ENCODE measurements around the gene ADAM12. TPM values are rescaled to one million over a fixed set of nuclear protein-coding genes. Genes with fewer than 3 reads are reported as not detected.

Gene ADAM12
- total and polyA plus RNA-seq, 4 donors, result 0.03 to 0.33 (median 0.19) TPM

GRCh38 chr10:126222736-126223511 lies 165.4 kb downstream of the ADAM12 start (continued):
- TF ChIP-seq, protein P1, sequence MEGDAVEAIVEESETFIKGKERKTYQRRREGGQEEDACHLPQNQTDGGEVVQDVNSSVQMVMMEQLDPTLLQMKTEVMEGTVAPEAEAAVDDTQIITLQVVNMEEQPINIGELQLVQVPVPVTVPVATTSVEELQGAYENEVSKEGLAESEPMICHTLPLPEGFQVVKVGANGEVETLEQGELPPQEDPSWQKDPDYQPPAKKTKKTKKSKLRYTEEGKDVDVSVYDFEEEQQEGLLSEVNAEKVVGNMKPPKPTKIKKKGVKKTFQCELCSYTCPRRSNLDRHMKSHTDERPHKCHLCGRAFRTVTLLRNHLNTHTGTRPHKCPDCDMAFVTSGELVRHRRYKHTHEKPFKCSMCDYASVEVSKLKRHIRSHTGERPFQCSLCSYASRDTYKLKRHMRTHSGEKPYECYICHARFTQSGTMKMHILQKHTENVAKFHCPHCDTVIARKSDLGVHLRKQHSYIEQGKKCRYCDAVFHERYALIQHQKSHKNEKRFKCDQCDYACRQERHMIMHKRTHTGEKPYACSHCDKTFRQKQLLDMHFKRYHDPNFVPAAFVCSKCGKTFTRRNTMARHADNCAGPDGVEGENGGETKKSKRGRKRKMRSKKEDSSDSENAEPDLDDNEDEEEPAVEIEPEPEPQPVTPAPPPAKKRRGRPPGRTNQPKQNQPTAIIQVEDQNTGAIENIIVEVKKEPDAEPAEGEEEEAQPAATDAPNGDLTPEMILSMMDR (IDR thresholded peaks at IDR 0.05; ENCODE audit: low read depth, low read length, missing input control), result no peak

- no peak overlapping the region for H3K9ac ChIP-seq (ENCODE audit: low read depth in 1 of 2, low read length in 2 of 2)
- H3K27ac ChIP-seq (ENCODE audit: low read depth in 1 of 2, low read length in 2 of 2), result no peak overlapping the region
- DNase-seq (ENCODE audit: low spot score), result no peak
- H3K4me1 ChIP-seq (ENCODE audit: control insufficient read depth in 4 of 4, insufficient read depth in 4 of 4, low read length in 3 of 4), result no peaks in the 10 kb centered on the region
- WGBS, result 84% methylated on average over 5 of the region's 5 CpGs
- TF ChIP-seq EGR1 (IDR thresholded peaks at IDR 0.05; ENCODE audit: low read depth in 2 of 2), result no peak
- TF ChIP-seq, protein P2, sequence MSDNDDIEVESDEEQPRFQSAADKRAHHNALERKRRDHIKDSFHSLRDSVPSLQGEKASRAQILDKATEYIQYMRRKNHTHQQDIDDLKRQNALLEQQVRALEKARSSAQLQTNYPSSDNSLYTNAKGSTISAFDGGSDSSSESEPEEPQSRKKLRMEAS (IDR thresholded peaks at IDR 0.05), result no peak
- TF ChIP-seq, protein P3, sequence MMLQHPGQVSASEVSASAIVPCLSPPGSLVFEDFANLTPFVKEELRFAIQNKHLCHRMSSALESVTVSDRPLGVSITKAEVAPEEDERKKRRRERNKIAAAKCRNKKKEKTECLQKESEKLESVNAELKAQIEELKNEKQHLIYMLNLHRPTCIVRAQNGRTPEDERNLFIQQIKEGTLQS (IDR thresholded peaks at IDR 0.05), result no peak
- TF ChIP-seq NR2F2 (IDR thresholded peaks at IDR 0.05), result no peak
- TF ChIP-seq FOXA2 (IDR thresholded peaks at IDR 0.05), result no peak
- no peak for TF ChIP-seq RXRA (IDR thresholded peaks at IDR 0.05)
- TF ChIP-seq GABPA (IDR thresholded peaks at IDR 0.05 in 1 of 2, conservative IDR thresholded peaks at IDR 0.05 in 1 of 2), result no peak
- TF ChIP-seq RAD21 (IDR thresholded peaks at IDR 0.05), result no peak
- TF ChIP-seq FOXA1 (IDR thresholded peaks at IDR 0.05), result no peak
- no peak for TF ChIP-seq JUND (IDR thresholded peaks at IDR 0.05)
- no peak for TF ChIP-seq HNF4G (IDR thresholded peaks at IDR 0.05)
- no peak for TF ChIP-seq HNF4A (conservative IDR thresholded peaks at IDR 0.05)
- no peak for TF ChIP-seq YY1 (IDR thresholded peaks at IDR 0.05)
- no peak for TF ChIP-seq REST (IDR thresholded peaks at IDR 0.05)
- H3K36me3 ChIP-seq (ENCODE audit: control insufficient read depth in 4 of 4, insufficient read depth in 3 of 4, low read depth in 1 of 4, low read length in 3 of 4), result no peaks in the 10 kb centered on the region
- H3K27me3 ChIP-seq (ENCODE audit: control insufficient read depth in 4 of 4, insufficient read depth in 4 of 4, low read length in 3 of 4), result peaks cover 0 to 5% (median 0%) of the 10 kb centered on the region in 4 donors
- H3K9me3 ChIP-seq (ENCODE audit: control insufficient read depth in 4 of 4, low read length in 3 of 4), result no peaks in the 10 kb centered on the region
- H3K4me3 ChIP-seq (ENCODE audit: low read depth in 1 of 3, low read length in 3 of 3), result no peak overlapping the region
Measured at GRCh38 chr10:126221874-126222273, 166.4 kb downstream of the ADAM12 start.

All from liver (tissue), 9 donors.